HG03066 (cell line): ENCODE results near the gene DUOX2.
"Not testable (repeated sequence)": the region's sequence is repeated elsewhere in the genome, so short reads cannot be mapped to it uniquely, and the experiment has no call there.

Experiments
- ATAC-seq: cut with Tn5 transposase; IDR thresholded peaks from one replicate; pipeline ENCODE4 v1.9.1; 2021; ENCODE audit warnings: low read depth; ENCODE audit not compliant: unreplicated experiment

Gene DUOX2

GRCh38 chr15:45102226-45102625 lies 11.7 kb downstream of the DUOX2 start:
- no peak for ATAC-seq

GRCh38 chr15:45101749-45102148 lies 12.2 kb downstream of the DUOX2 start:
- ATAC-seq = no peak

- no peak for ATAC-seq
These were observed 12.9 kb downstream of the DUOX2 start for GRCh38 chr15:45100884-45101625.

- no peak for ATAC-seq
These were observed 14.3 kb downstream of the DUOX2 start for GRCh38 chr15:45099549-45100165.

GRCh38 chr15:45097466-45097865 lies 16.5 kb downstream of the DUOX2 start:
- no peak for ATAC-seq

GRCh38 chr15:45095661-45096060 lies 18.3 kb downstream of the DUOX2 start:
- no peak for ATAC-seq

- no peak for ATAC-seq
These were observed 19.6 kb downstream of the DUOX2 start for GRCh38 chr15:45094358-45094730.

GRCh38 chr15:45093622-45094357 lies 20.2 kb downstream of the DUOX2 start:
- no peak for ATAC-seq

GRCh38 chr15:45093013-45093412 lies 21.0 kb downstream of the DUOX2 start:
- ATAC-seq = no peak

GRCh38 chr15:45091576-45091975 lies 22.4 kb downstream of the DUOX2 start:
- no peak for ATAC-seq

GRCh38 chr15:45091161-45091560 lies 22.8 kb downstream of the DUOX2 start:
- ATAC-seq = no peak

- no peak for ATAC-seq
These were observed 24.1 kb downstream of the DUOX2 start for GRCh38 chr15:45089712-45090373.

GRCh38 chr15:45088801-45089711 lies 24.9 kb downstream of the DUOX2 start:
- ATAC-seq = no peak

- ATAC-seq = no peak
These were observed 26.5 kb downstream of the DUOX2 start for GRCh38 chr15:45087513-45087912.

- ATAC-seq = no peak
These were observed 29.8 kb downstream of the DUOX2 start for GRCh38 chr15:45084163-45084562.

- ATAC-seq = no peak
These were observed 30.7 kb downstream of the DUOX2 start for GRCh38 chr15:45083223-45083622.

GRCh38 chr15:45082412-45082811 lies 31.6 kb downstream of the DUOX2 start:
- not testable (repeated sequence) for ATAC-seq

GRCh38 chr15:45080593-45080992 lies 33.4 kb downstream of the DUOX2 start:
- ATAC-seq = not testable (repeated sequence)

GRCh38 chr15:45079628-45080246 lies 34.2 kb downstream of the DUOX2 start:
- ATAC-seq = not testable (repeated sequence)

GRCh38 chr15:45079201-45079600 lies 34.8 kb downstream of the DUOX2 start:
- not testable (repeated sequence) for ATAC-seq
